ENCODE results near the gene ATP8B1. TPM values are rescaled to one million over a fixed set of nuclear protein-coding genes. Genes with fewer than 3 reads are reported as not detected.

The ATP8B1 gene
- total and polyA plus RNA-seq, 2 of the 8 experiments (the other 6 are each of a cell fraction or from before 2014, with no cell fraction given): 1.1 to 4.6 TPM

DNA sequence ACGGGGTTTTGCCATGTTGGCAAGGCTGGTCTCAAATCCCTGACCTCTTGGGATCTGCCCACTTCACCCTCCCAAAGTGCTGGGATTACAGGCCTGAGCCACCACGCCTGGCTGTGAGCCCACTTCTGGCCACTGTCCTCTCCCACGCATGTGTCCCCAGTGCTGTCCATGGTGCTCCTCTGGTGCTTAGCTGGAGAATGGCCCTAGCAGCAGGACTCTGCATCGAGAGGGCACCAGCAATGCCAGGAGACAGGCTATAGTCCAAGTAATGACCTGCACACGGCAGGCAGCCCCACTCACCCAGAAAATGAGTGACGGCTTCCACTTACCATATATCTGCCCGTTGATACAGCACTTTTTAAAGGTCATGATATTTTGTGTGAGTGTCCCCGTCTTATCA lies 115.1 kb downstream of the ATP8B1 start:
- FAIRE-seq (no peak), DNase-seq (ENCODE audit: low read depth in 1 of 2, low spot score in 2 of 2) (no peak)
- Histone ChIP-seq H3K56ac (replicated peaks; ENCODE audit: insufficient read length, low read depth, low read length) (no peak overlapping the region), H3K36me3 (ENCODE audit: control insufficient read depth in 2 of 4, insufficient read depth in 4 of 4, low read length in 3 of 4) (no peaks in the 10 kb centered on the region), H2BK20ac (ENCODE audit: low read length) (no peak overlapping the region), H2BK5ac (ENCODE audit: low read depth, low read length) (no peak overlapping the region), H3K4me2 (ENCODE audit: insufficient read depth in 1 of 2, low read depth in 2 of 2, low read length in 2 of 2) (no peak overlapping the region), H3K9me3 (ENCODE audit: insufficient read depth in 2 of 2, low read depth in 1 of 2, low read length in 1 of 2) (no peaks in the 10 kb centered on the region), H3K9ac (replicated peaks in 1 of 4; ENCODE audit: extremely low read depth in 1 of 4, low read depth in 3 of 4, low read length in 3 of 4) (no peak overlapping the region), H2AK5ac (ENCODE audit: low read depth, low read length) (no peak overlapping the region), H2AFZ (ENCODE audit: low read length) (no peak overlapping the region), H2BK120ac (replicated peaks; ENCODE audit: low read depth, low read length) (no peak overlapping the region), H3K27me3 (replicated peaks in 1 of 4; ENCODE audit: control insufficient read depth in 3 of 4, extremely low read depth in 1 of 4, insufficient read depth in 3 of 4, low read length in 3 of 4) (no peaks in the 10 kb centered on the region), H4K5ac (ENCODE audit: insufficient read length, low read depth, low read length) (no peak overlapping the region), H4K20me1 (replicated peaks in 1 of 2; ENCODE audit: control insufficient read depth in 1 of 2, insufficient read depth in 2 of 2, low read length in 2 of 2) (no peaks in the 10 kb centered on the region), H3K4ac (replicated peaks; ENCODE audit: insufficient read length, low read depth, low read length) (no peak overlapping the region), H3K79me1 (ENCODE audit: low read depth, low read length) (peaks cover 3% of the 10 kb centered on the region; the same call in 1 of the 2 replicates), H3K23ac (ENCODE audit: insufficient read length) (no peak overlapping the region), H4K8ac (ENCODE audit: extremely low read depth, insufficient read depth, low read length) (no peak overlapping the region), H2BK12ac (ENCODE audit: low read depth, low read length) (no peak overlapping the region), H3K18ac (ENCODE audit: extremely low read depth, low read length) (no peak overlapping the region), H3K14ac (ENCODE audit: insufficient read length) (no peak overlapping the region), H2BK15ac (ENCODE audit: low read length) (no peak overlapping the region), H3K4me1 (replicated peaks in 1 of 4; ENCODE audit: control insufficient read depth in 3 of 4, insufficient read depth in 4 of 4, low read length in 3 of 4) (no peaks in the 10 kb centered on the region), H3K27ac (ENCODE audit: low read depth, low read length) (no peak overlapping the region), H3K23me2 (ENCODE audit: low read depth, low read length) (no peaks in the 10 kb centered on the region), H3K4me3 (ENCODE audit: extremely low read depth in 1 of 4, insufficient read depth in 2 of 4, low read depth in 3 of 4, low read length in 4 of 4) (no peak overlapping the region), H4K91ac (replicated peaks; ENCODE audit: insufficient read length, low read length) (no peak overlapping the region), H3K79me2 (ENCODE audit: control insufficient read depth in 1 of 2, insufficient read depth in 2 of 2, low read length in 2 of 2) (no peaks in the 10 kb centered on the region)
- no peak for TF ChIP-seq NANOG (IDR thresholded peaks at IDR 0.05; ENCODE audit: insufficient read depth, low read depth, low read length, poor library complexity, severe bottlenecking)
- ChIA-PET CTCF (ENCODE audit: partially characterized antibody) (no interaction called here), POLR2A (ENCODE audit: partially characterized antibody) (no interaction called here)
- WGBS, 2 experiments (ENCODE audit: extremely low coverage in 1 of 2, insufficient coverage in 1 of 2, insufficient read length in 1 of 2, insufficient replicate concordance in 2 of 2, low coverage in 1 of 2, low lambda C conversion rate in 2 of 2, missing lambda C conversion rate in 1 of 2): 91% methylated on average over 8 of the region's 8 CpGs; no CpG with 5 or more reads in 1 of the 2 experiments

Data from H1 (cell line).